HG02938 (cell line): ENCODE measurements around the gene TTL.
"Not testable (repeated sequence)": the region's sequence is repeated elsewhere in the genome, so short reads cannot be mapped to it uniquely, and the experiment has no call there.

Experiments
- ATAC-seq: cut with Tn5 transposase; IDR thresholded peaks from one replicate; pipeline ENCODE4 v1.9.1; 2021; ENCODE audit warnings: mild to moderate bottlenecking, moderate library complexity; ENCODE audit not compliant: unreplicated experiment

The TTL gene

DNA sequence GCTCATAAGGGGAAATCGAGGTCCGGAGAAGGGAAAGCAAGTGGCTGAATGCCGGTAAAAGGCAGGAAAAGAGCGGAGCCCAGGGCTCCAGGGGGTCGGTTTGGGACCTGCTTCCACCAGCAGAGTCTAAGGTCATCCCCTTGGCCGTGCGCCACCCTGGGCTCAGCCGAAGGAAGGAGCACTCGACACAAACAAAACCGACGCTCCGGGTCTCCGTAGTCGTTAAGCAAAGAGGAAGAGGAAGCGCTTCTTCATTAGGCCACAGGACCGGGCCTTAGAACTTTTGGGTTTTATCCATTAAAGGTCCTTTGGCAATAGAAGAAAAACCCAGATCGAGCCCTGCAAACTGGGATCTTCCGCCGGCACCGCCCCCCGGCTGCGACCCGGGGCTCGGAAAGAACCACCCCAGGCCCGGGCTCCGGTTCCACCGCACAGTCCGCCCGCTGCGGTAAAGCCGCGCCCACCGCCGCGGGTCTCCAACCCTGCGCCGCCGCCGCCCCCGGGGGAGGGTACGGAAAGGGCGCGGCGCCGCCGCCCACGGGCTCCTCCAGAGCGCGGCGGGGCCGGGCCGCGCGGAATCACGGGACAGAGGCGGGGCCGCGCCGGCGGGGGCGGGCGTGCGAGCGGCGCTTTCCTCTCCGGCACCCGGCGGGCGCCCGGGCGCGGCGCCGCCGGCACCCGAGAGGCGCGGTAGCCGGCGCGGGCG, at the start of gene TTL:
Gene TTL, plus strand, starts transcription at position 629 of the 706 bp plus-strand sequence. CDS start 189 bp downstream, outside the sequence.
- ATAC-seq: peak; percentile 47

GRCh38 chr2:112432390-112432734, 49.6 kb upstream of the TTL start:
- ATAC-seq: not testable (repeated sequence)

DNA sequence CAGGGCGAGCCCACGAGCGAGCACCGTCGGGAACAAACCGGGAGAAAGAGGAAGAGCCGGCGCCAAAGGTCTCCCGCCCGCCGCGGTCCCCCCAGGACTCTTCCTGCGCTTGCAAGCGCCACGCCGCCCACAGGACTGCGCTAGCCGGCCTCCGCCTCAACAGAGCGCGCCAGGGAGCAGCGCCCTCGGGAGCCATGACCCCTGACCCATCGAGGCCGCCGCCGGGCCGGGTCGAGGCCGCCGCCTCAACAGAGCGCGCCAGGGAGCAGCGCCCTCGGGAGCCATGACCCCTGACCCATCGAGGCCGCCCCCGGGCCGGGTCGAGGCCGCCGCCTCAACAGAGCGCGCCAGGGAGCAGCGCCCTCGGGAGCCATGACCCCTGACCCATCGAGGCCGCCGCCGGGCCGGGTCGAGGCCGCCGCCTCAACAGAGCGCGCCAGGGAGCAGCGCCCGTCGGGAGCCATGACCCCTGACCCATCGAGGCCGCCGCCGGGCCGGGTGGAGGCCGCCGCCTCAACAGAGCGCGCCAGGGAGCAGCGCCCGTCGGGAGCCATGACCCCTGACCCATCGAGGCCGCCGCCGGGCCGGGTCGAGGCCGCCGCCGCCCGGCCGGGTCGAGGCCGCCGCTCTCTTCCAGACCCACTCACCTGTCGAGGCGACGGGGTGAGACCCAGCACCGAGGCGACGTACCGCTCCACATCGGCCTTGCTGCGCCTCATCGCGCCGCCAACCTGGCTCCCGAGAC, 49.0 kb upstream of the TTL start:
- peak; percentile 44 for ATAC-seq

DNA sequence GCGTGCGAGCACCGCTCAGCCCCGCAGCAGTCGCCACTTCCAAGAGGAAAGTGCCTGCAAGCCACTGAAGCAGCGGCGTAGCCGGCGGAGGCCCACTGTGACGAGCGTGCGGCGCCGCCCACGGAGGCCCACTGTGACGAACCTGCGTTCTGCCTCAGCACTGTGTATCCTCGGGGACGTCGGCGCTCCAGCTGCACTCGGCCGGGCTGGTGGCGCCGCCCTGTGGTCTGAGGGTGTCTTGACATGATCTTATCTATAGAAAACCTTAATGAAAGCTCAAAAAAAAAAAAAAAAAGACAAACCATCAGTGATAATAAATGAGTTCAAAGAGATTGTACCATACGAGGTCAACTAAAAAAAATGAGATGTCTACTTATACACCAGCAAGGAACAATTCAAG, 48.5 kb upstream of the TTL start, which contains the start of gene RGPD8:
Gene RGPD8, minus strand, starts transcription at position 166 of the 400 bp plus-strand sequence. CDS start 192 bp downstream, outside the sequence.
- peak; percentile 90 for ATAC-seq

GRCh38 chr2:112433932-112434730, 47.8 kb upstream of the TTL start:
- ATAC-seq: no peak

GRCh38 chr2:112434890-112435715, 46.9 kb upstream of the TTL start:
- ATAC-seq: not testable (repeated sequence)

DNA sequence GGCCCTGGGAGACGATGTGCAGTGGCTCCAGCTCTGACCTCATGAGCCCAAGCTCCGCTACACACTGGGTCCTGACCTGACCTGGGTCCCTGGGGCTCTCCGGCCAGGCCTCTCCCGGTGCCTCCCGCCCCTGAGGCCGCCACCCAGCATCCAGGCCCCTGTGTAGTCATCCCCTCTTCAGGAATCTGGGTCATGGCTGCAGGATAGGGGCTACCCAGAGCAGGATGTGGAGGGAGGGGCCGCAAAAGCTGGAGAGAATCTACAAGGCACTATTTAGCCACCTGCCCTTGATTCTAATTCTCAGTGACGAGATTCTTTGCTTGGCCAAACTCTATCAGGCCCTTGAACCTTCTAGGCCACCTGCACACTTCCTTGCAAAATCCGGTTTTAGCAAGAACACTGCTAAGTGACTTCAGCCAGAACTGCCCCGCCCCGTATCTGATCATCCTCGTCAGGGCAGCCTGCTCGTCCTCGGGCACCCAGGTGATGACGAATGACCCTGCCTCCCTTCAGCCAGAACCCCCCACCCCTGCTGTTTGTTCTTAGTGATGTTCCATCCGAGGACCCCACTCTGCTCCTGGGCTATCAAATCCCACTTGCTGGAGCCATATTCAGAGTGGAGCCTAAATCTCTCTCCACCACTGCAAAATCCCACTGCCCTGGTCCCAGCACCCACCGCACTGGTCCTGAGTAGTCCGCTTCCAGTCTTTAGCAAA, 46.1 kb upstream of the TTL start:
- not testable (repeated sequence) for ATAC-seq

GRCh38 chr2:112436993-112437392, 45.0 kb upstream of the TTL start:
- not testable (repeated sequence) for ATAC-seq

GRCh38 chr2:112437405-112437831, 44.5 kb upstream of the TTL start:
- not testable (repeated sequence) for ATAC-seq

GRCh38 chr2:112438603-112439261, 43.2 kb upstream of the TTL start:
- not testable (repeated sequence) for ATAC-seq

- not testable (repeated sequence) for ATAC-seq
Measured at GRCh38 chr2:112444256-112444655, 37.7 kb upstream of the TTL start.

- ATAC-seq: no peak
Measured at GRCh38 chr2:112449854-112450253, 32.1 kb upstream of the TTL start.

- no peak for ATAC-seq
Measured at GRCh38 chr2:112451317-112451716, 30.6 kb upstream of the TTL start.

GRCh38 chr2:112454586-112454985, 27.4 kb upstream of the TTL start:
- ATAC-seq: no peak

DNA sequence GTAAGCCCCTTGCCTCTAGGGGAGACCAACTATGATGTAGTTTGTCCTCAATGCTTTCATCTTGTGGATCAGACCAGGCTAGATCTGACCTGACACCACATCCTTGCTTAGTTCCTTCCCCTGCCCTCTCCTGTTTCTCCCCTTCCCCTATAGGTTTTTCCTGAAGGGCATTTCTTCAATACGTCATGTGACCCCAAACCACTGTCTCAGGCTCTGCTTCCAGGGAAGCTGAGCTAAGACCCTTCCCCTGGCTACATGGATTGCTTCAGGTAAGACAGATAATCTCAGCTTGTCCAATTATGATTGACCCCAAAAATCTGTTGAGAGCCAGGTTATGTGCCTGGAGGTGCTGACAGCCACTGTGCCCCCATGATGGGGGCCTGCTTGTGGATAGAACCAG, 22.6 kb upstream of the TTL start:
- no peak for ATAC-seq

DNA sequence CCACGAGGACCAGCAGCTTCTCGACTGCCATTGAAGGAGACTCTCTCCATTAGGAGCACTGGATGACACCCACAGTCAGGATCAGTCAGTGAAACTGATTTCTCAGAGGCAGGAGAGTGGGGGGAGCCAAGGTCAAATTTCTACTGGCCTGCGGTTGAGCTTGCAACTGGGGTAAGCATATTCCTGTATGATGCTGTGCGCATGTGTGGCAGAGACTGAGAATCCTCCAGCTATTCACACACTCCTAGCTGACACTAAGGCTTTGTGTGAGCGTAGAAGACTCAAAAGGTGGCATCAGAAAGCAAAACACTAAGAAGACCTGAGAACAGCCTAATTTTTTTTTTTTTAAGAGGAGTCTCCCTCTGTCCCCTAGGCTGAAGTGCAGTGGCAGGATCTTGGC, 19.8 kb upstream of the TTL start:
- ATAC-seq: no peak

DNA sequence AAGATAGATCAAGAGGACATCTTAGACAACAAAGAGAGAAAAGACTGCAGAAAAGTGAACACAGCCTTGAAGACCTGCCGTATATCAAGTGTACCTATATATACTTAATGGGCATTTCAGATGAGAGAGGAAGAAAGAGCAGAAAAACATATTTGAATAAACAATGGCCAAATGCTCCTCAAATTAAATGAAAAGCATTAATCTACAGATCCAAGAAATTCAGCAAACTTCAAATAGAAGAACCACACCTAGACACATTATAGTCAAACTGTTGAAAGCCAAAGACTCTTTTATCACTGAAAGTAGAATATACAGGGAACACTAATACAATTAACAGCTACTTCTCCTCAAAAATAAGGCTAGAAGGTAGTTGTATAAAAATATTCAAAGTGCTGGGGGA, 18.7 kb upstream of the TTL start:
- ATAC-seq: no peak

- ATAC-seq: no peak
Measured at GRCh38 chr2:112465382-112465781, 16.6 kb upstream of the TTL start.

- ATAC-seq: no peak
Measured at GRCh38 chr2:112472547-112473263, 9.3 kb upstream of the TTL start.
